Non-pigmented ciliary epithelial cell (primary cell): ENCODE measurements around the gene RDH12.
"Not testable (repeated sequence)": the region's sequence is repeated elsewhere in the genome, so short reads cannot be mapped to it uniquely, and the experiment has no call there.

ENCODE experiments used
- DNase-seq: peaks from one replicate; pipeline ENCODE4 v3.0.0-alpha.2; 2010; ENCODE audit warnings: low read depth

Gene RDH12

DNA sequence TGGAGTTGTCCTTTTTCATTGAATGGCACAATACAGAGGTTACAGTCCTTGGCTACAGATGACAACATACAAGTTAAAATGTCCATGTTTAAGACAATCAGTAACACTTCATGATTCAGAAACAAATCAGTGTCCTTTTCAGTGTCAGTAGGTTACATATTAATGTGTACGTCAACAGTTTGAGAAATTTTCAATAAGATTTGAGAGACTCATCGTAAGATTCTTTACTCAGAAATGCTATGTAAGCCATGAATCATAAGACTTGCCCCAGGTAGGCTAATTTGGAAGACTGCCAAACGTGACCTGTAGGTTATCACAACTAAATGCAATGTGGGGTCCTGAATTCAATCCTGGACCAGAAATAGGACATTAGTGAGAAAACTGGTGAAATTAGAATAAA, 3.5 kb downstream of the RDH12 start:
- DNase-seq = no peak

GRCh38 chr14:67709346-67709745, 7.7 kb downstream of the RDH12 start:
- not testable (repeated sequence) for DNase-seq

DNA sequence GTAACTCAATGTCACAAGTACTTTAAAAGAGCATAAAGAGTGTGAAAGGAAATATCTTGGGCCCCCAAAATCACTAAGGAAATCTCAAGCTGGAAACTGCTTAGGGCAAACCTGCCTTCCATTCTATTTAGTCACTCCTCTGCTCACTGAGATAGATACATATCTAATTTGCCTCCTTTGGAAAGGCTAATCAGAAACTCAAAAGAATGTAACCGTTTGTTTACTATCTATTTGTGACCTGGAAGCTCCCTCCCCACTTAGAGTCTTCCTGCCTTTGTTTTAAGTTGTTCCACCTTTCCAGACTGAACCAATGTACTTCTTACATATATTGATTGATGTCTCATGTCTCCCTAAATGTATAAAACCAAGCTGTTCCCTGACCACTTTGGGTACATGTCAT, 8.1 kb downstream of the RDH12 start:
- not testable (repeated sequence) for DNase-seq

DNA sequence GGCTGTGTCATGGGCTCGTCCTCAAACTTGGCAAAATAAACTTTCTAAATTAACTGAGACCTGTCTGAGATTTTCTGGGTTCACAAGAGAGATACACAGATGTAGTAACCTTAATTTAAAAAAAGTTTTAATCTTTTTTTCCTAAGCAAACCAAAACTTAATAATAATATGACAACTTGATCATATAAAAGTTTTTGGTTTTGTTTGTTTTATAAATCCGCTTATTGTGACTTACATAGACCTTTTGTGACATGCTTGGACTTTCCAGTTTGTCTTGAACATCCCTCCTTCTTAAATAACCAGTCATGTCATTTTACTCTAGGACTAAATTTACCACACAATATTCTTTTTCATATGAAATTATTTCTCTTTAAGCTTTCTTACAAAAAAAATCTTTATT, 8.5 kb downstream of the RDH12 start:
- DNase-seq = no peak

GRCh38 chr14:67717048-67717447, 15.4 kb downstream of the RDH12 start:
- no peak for DNase-seq

GRCh38 chr14:67718265-67718664, 16.6 kb downstream of the RDH12 start:
- no peak for DNase-seq

- DNase-seq = not testable (repeated sequence)
Measured at GRCh38 chr14:67719385-67719784, 17.7 kb downstream of the RDH12 start.

- DNase-seq = no peak
Measured at GRCh38 chr14:67719866-67720265, 18.2 kb downstream of the RDH12 start.

DNA sequence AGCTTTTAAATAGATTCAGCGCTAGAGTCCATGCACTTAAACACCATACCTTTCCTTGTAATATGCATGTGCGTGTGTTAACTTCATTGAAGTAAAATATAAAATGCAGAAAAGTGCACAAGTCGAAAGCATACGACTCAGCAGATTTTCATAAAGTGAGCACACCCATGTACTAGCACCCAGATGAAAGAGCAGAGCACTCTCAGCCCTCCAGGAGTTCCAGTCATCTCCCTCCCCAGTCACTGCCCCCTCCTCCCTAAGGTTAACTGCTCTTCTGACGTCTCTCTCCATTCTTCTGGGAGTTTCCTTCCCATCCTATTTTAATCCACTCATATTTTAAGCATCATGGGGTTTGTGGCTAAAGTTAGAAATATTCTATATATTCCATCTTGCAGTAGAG, 20.2 kb downstream of the RDH12 start:
- DNase-seq = no peak

- DNase-seq = no peak
Measured at GRCh38 chr14:67722293-67722692, 20.6 kb downstream of the RDH12 start.

DNA sequence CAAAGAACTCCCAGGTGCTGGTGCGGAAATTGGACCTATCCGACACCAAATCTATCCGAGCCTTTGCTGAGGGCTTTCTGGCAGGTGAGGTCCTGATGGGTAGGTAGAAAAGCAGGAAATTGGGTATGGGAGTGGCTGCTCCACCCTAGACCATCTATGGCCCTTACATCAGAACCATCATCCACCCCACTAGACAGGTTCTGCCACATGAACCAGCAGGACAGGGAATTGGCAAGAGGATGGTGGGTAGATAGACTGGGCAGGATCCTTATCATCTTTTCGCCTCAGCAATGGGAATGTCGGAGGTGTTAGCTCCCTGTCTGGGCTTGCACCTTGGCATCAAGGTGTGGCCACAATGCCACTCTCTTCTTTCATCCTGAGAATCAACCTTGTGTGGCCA, 23.5 kb downstream of the RDH12 start:
- DNase-seq = no peak

GRCh38 chr14:67727361-67727760, 25.7 kb downstream of the RDH12 start:
- DNase-seq = no peak

GRCh38 chr14:67728258-67728657, 26.6 kb downstream of the RDH12 start:
- no peak for DNase-seq

- DNase-seq = no peak
Measured at GRCh38 chr14:67729072-67729885, 27.6 kb downstream of the RDH12 start.

DNA sequence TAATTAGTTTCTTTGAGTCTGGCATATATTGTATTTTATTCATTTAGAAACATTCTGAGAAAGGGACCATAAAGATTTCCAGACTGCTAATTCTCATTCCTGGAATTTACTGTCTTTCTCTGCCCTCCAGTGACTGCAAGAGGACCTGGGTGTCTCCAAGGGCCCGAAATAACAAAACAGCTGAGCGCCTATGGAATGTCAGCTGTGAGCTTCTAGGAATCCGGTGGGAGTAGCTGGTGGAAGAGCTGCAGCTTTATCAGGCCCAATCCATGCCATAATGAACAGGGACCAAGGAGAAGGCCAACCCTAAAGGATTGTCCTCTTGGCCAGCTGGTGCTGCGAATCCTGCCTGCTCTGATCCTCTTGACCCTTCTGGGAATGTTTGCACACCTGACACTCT, 31.9 kb downstream of the RDH12 start:
- DNase-seq = no peak

GRCh38 chr14:67734675-67735074, 33.0 kb downstream of the RDH12 start:
- no peak for DNase-seq

DNA sequence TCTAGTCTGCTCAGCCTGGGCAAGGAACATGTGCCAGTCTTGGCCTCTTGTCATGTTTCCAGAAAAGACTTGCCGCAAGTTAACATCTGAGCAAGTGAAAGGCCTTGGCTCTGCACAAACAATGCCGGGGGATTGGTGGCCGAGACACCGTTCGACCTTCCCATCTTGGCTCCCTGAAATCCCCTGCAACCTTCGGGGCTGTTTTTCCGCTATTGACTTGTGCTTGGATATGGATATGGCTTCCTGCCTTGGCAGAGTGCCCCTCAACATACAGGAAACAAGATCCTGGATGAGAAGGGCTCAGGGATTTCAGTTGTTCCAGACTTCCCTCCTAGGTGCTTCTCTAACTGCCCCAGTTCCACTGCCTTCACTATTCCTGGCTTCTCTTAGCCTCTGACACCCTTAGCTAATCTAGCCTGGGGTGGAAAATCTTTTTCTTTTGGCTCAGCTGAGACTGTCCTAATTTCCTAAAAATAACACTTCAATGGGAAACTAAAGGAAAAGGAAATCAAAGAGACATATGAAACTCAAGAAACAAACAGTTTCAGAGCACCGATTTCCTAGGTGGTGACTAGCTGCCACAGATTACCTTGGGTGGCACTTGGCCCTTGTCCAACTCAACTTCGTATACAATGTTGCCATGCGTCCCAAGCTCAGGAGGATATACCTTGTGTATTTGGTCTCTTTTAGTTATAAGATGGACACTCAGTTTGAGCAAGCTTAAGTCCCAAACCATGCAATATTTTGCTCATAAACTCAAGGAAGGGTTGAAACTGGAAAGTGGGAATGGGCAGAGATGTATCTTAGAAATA, 33.9 kb downstream of the RDH12 start:
- DNase-seq = no peak

GRCh38 chr14:67736771-67737170, 35.1 kb downstream of the RDH12 start:
- DNase-seq = no peak

GRCh38 chr14:67738740-67739504, 37.2 kb downstream of the RDH12 start:
- peak; percentile 59 for DNase-seq

DNA sequence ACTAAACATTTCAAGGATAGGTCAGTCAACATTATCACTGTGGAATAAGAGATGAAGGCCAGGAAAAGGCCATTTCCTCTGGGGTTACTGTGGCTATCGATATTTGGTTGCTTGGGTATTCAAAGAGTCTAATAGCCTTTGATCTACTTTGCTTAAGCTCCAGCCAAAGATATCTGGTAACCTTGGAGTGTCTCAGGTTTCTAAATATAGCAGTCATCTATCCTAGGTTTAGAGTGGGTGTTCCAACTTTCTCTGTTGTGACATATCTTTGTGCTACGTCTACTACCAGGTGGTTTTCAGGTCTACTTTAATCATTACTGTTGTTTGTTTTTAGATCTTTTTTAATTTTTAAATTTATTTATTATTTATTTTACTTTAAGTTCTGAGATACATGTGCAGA, 42.4 kb downstream of the RDH12 start:
- DNase-seq = no peak

DNA sequence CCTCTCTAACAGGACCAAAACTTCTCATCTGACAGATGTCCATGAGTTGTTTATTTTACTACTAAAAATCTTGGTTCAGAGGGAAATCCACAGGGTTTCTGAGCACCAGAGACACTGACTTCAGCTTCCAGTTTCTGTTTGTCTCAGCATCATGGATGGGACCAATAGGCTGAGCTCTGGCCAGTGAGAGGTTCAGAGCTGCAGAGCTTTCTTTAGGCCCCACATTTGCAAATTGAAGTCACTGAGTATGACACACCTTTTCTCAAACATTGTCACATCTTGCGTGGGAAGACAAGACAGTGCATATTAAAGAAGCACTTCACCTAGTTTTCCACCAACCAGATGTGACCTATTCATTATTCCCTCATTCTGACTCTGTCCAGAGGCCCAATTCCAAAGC, 45.2 kb downstream of the RDH12 start:
- DNase-seq = no peak

DNA sequence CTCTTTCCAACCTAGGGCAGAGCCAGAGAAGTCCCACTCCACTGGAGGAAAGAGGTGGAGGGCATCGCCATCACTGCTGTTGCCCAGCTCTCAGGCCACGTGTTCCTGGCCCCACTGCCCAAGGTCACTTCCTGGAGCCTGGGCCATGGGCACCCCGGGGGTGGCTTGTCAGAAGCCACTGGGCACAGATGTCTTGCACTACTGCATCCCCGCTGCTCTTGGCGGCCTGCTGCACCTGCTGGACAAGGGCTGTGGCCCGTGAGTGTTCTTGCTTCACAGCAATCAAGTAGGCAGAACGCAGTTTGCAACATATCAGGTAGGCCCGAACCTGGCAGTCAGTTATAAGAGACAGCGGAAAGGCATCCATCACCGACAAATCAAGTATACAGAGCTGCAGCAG, 46.6 kb downstream of the RDH12 start:
- no peak for DNase-seq
